Dermis blood vessel endothelial cell (primary cell): ENCODE results near the gene STK24. TPM values are rescaled to one million over a fixed set of nuclear protein-coding genes. Genes with fewer than 3 reads are reported as not detected.

Source experiments
- DNase-seq: peaks from one replicate; pipeline ENCODE4 v3.0.0; 2010
- total RNA-seq: library from RNA; depleted of rRNA; stranded (reverse); fragments of >200 nt; gene quantifications from 2 replicates; pipeline ENCODE4 v1.2.3, GENCODE V29; 2014

STK24 gene
- total RNA-seq, 1 donor from 2014 or later, result 40.8 TPM

- no peak for DNase-seq
Observed at GRCh38 chr13:98530217-98530616, 46.7 kb downstream of the STK24 start.

- DNase-seq, result no peak
Observed at GRCh38 chr13:98529171-98529570, 47.7 kb downstream of the STK24 start.

- DNase-seq, result no peak
Observed at GRCh38 chr13:98528663-98529064, 48.2 kb downstream of the STK24 start.

GRCh38 chr13:98527526-98527925 lies 49.4 kb downstream of the STK24 start:
- DNase-seq, result no peak

GRCh38 chr13:98526182-98526512 lies 50.8 kb downstream of the STK24 start:
- DNase-seq, result no peak

GRCh38 chr13:98525456-98526181 lies 51.3 kb downstream of the STK24 start:
- no peak for DNase-seq

- DNase-seq, result no peak
Observed at GRCh38 chr13:98524793-98525192, 52.1 kb downstream of the STK24 start.

- no peak for DNase-seq
Observed at GRCh38 chr13:98524391-98524790, 52.5 kb downstream of the STK24 start.

- no peak for DNase-seq
Observed at GRCh38 chr13:98523455-98524102, 53.3 kb downstream of the STK24 start.

- DNase-seq, result no peak
Observed at GRCh38 chr13:98522371-98522770, 54.5 kb downstream of the STK24 start.

GRCh38 chr13:98521461-98522247 lies 55.3 kb downstream of the STK24 start:
- DNase-seq, result no peak

GRCh38 chr13:98520674-98521449 lies 56.0 kb downstream of the STK24 start:
- peak; percentile 33 for DNase-seq

- no peak for DNase-seq
Observed at GRCh38 chr13:98519976-98520375, 56.9 kb downstream of the STK24 start.

GRCh38 chr13:98517576-98518310 lies 59.2 kb downstream of the STK24 start:
- no peak for DNase-seq

GRCh38 chr13:98515818-98516465 lies 61.0 kb downstream of the STK24 start:
- no peak for DNase-seq

- DNase-seq, result no peak
Observed at GRCh38 chr13:98514288-98514687, 62.6 kb downstream of the STK24 start.

- no peak for DNase-seq
Observed at GRCh38 chr13:98513837-98514236, 63.1 kb downstream of the STK24 start.

GRCh38 chr13:98512774-98513665 lies 63.9 kb downstream of the STK24 start:
- no peak for DNase-seq

- DNase-seq, result no peak
Observed at GRCh38 chr13:98511435-98511834, 65.5 kb downstream of the STK24 start.

- no peak for DNase-seq
Observed at GRCh38 chr13:98510156-98510509, 66.8 kb downstream of the STK24 start.
